ENCODE data around the gene CLDN9.

DNA sequence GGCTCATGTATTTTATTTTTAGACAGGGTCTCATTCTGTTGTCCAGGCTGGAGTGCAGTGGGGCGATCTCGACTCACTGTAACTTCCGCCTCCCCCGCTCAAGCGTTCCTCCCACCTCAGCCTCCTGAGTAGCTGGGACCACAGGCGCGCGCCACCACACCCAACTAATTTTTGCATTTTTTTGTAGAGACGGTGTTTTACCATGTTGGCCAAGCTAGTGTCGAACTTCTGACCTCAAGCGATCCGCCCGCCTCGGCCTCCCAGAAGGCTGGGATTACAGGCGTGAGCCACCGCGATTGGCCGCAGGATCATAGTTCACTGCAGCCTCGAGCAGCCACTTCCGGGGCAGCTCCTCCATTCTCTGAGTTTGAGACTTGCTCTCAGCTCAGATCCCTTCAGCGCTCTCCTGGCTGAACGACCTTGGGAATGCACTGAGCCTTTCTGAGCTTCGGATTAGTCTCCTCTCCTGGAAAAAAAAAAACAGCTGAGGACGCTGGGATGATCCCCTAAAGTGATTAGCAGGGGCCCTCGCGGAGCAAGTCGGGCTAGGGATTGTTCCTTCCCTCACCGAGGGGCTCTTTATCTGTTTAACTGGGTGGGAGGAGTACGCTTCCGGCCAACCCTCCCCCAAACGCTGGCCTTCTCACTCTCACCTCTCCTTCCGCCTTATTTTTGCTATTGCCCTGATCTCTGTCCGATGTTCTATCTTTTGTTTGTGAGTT is 31.4 kb upstream of the CLDN9 start:
- TF ChIP-seq, protein P1, sequence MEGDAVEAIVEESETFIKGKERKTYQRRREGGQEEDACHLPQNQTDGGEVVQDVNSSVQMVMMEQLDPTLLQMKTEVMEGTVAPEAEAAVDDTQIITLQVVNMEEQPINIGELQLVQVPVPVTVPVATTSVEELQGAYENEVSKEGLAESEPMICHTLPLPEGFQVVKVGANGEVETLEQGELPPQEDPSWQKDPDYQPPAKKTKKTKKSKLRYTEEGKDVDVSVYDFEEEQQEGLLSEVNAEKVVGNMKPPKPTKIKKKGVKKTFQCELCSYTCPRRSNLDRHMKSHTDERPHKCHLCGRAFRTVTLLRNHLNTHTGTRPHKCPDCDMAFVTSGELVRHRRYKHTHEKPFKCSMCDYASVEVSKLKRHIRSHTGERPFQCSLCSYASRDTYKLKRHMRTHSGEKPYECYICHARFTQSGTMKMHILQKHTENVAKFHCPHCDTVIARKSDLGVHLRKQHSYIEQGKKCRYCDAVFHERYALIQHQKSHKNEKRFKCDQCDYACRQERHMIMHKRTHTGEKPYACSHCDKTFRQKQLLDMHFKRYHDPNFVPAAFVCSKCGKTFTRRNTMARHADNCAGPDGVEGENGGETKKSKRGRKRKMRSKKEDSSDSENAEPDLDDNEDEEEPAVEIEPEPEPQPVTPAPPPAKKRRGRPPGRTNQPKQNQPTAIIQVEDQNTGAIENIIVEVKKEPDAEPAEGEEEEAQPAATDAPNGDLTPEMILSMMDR (IDR thresholded peaks at IDR 0.05), result no peak
- TF ChIP-seq POLR2A (IDR thresholded peaks at IDR 0.05), result no peak
